ENCODE data around the gene CDC42EP2. TPM values are rescaled to one million over a fixed set of nuclear protein-coding genes. Genes with fewer than 3 reads are reported as not detected.
A peak's percentile ranks its signal among the peaks of the same experiment; 100 is the strongest.

The CDC42EP2 gene
- total and polyA plus RNA-seq, 2 of the 13 experiments (the other 11 are each of a cell fraction or from before 2014, with no cell fraction given): 2.3 to 7.1 TPM

DNA sequence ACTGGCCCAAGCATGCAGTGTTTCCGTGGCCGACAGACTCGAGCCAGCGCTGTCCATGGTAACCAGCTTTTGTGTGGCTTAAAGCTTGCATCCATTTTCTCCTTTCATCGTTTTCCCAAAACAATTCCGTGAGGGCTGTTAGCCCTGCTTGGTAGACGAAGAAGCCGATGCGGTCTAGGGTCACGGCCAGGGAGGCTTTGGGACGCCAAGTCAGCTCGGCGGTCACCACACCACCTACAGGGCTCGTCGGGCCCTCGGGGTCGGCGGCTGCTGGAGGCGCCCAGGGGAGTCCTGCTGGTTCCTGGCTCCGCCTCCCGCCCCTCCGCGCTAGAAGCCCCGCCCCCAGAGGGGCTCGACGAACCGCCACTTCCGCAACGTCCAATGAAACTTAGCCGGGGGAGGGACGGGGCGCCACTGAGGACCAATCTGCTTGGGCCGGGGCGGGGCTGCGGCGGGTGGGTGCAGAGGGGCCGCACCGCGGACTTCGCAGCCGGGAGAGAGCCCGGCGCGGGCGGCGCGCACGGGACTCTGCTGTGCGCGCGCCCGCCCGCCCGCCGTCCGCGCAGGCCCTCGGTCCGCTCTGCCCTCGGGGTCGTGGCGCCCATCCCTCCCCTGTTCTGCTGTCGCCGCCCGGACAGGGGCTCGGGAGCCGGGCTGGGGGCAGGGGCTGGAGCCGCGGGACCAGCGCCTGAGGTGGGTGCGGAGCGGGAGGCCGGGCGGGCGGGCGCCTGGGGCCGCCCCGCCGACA is 39.8 kb downstream of the CDC42EP2 start, which contains the start of gene TIGD3 (continued):
- TF ChIP-seq MIER2 (CRISPR knock-in tag; IDR thresholded peaks at IDR 0.05) (peak; percentile 88), ATF7-NPFF (CRISPR knock-in tag; IDR thresholded peaks at IDR 0.05; ENCODE audit: low read depth) (peak; percentile 63; the same call in 1 of the 2 replicates), NFYC (CRISPR knock-in tag; IDR thresholded peaks at IDR 0.05) (peak; percentile 86), HDAC2 (CRISPR knock-in tag; IDR thresholded peaks at IDR 0.05) (peak; percentile 25; the same call in 1 of the 2 replicates), PRPF4 (IDR thresholded peaks at IDR 0.05; ENCODE audit: low read depth, low read length, poor library complexity, severe bottlenecking) (no peak), TEAD3 (CRISPR knock-in tag; optimal IDR thresholded peaks at IDR 0.05; ENCODE audit: borderline replicate concordance) (no peak), KDM5B (CRISPR knock-in tag; IDR thresholded peaks at IDR 0.05; ENCODE audit: borderline replicate concordance) (peak; percentile 21; the same call in 1 of the 2 replicates), RAD21 (CRISPR knock-in tag; IDR thresholded peaks at IDR 0.05) (0 out of 2 replicates have a peak, but pooled peaks have one; percentile 15), RBM22 (optimal IDR thresholded peaks at IDR 0.05; ENCODE audit: low read length) (peak; percentile 30), CREM (IDR thresholded peaks at IDR 0.05) (no peak), CREM (CRISPR knock-in tag; IDR thresholded peaks at IDR 0.05) (no peak), ZMYM4 (CRISPR knock-in tag; IDR thresholded peaks at IDR 0.05) (0 out of 2 replicates have a peak, but pooled peaks have one; percentile 31), NONO (IDR thresholded peaks at IDR 0.05) (no peak), NONO (CRISPR knock-in tag; conservative IDR thresholded peaks at IDR 0.05) (peak; percentile 64), HNRNPLL (IDR thresholded peaks at IDR 0.05; ENCODE audit: low read depth, low read length, poor library complexity, severe bottlenecking) (peak; percentile 86), ZNF501 (CRISPR knock-in tag; IDR thresholded peaks at IDR 0.05) (0 out of 2 replicates have a peak, but pooled peaks have one; percentile 4), RAD51 (IDR thresholded peaks at IDR 0.05; ENCODE audit: borderline replicate concordance) (no peak)
- TF ChIP-seq, protein P1, sequence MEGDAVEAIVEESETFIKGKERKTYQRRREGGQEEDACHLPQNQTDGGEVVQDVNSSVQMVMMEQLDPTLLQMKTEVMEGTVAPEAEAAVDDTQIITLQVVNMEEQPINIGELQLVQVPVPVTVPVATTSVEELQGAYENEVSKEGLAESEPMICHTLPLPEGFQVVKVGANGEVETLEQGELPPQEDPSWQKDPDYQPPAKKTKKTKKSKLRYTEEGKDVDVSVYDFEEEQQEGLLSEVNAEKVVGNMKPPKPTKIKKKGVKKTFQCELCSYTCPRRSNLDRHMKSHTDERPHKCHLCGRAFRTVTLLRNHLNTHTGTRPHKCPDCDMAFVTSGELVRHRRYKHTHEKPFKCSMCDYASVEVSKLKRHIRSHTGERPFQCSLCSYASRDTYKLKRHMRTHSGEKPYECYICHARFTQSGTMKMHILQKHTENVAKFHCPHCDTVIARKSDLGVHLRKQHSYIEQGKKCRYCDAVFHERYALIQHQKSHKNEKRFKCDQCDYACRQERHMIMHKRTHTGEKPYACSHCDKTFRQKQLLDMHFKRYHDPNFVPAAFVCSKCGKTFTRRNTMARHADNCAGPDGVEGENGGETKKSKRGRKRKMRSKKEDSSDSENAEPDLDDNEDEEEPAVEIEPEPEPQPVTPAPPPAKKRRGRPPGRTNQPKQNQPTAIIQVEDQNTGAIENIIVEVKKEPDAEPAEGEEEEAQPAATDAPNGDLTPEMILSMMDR (CRISPR knock-in tag; IDR thresholded peaks at IDR 0.05): peak; percentile 33
- TF ChIP-seq, protein P2, sequence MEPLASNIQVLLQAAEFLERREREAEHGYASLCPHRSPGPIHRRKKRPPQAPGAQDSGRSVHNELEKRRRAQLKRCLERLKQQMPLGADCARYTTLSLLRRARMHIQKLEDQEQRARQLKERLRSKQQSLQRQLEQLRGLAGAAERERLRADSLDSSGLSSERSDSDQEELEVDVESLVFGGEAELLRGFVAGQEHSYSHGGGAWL (CRISPR knock-in tag; IDR thresholded peaks at IDR 0.05): 0 out of 2 replicates have a peak, but pooled peaks have one; percentile 30
- TF ChIP-seq, protein P3, sequence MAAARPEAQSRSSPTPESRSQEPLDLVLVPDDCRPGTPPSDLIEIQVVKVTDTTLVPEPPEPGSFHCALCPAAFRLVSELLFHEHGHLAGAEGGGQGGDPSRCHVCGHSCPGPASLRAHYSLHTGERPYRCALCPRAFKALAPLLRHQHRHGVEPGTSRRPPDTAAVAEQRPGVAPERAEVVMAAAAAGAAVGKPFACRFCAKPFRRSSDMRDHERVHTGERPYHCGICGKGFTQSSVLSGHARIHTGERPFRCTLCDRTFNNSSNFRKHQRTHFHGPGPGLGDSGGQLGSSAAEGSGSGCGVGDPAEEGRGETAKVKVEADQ (CRISPR knock-in tag; IDR thresholded peaks at IDR 0.05; ENCODE audit: borderline replicate concordance): no peak
- TF ChIP-seq, protein P4, sequence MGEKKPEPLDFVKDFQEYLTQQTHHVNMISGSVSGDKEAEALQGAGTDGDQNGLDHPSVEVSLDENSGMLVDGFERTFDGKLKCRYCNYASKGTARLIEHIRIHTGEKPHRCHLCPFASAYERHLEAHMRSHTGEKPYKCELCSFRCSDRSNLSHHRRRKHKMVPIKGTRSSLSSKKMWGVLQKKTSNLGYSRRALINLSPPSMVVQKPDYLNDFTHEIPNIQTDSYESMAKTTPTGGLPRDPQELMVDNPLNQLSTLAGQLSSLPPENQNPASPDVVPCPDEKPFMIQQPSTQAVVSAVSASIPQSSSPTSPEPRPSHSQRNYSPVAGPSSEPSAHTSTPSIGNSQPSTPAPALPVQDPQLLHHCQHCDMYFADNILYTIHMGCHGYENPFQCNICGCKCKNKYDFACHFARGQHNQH (CRISPR knock-in tag; IDR thresholded peaks at IDR 0.05): peak; percentile 44; the same call in 1 of the 2 replicates
- TF ChIP-seq, protein P5, sequence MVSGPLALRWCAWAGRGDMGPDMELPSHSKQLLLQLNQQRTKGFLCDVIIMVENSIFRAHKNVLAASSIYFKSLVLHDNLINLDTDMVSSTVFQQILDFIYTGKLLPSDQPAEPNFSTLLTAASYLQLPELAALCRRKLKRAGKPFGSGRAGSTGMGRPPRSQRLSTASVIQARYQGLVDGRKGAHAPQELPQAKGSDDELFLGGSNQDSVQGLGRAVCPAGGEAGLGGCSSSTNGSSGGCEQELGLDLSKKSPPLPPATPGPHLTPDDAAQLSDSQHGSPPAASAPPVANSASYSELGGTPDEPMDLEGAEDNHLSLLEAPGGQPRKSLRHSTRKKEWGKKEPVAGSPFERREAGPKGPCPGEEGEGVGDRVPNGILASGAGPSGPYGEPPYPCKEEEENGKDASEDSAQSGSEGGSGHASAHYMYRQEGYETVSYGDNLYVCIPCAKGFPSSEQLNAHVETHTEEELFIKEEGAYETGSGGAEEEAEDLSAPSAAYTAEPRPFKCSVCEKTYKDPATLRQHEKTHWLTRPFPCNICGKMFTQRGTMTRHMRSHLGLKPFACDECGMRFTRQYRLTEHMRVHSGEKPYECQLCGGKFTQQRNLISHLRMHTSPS (CRISPR knock-in tag; IDR thresholded peaks at IDR 0.05; ENCODE audit: low read depth): peak; percentile 43; the same call in 1 of the 2 replicates
